Glutamatergic neuron (in vitro differentiated cells): Measurements from ENCODE around the gene KRTAP10-1. TPM values are rescaled to one million over a fixed set of nuclear protein-coding genes. Genes with fewer than 3 reads are reported as not detected.
"Not testable (repeated sequence)": the region's sequence is repeated elsewhere in the genome, so short reads cannot be mapped to it uniquely, and the experiment has no call there.

ENCODE experiments used
- DNase-seq: peaks from one replicate; pipeline ENCODE4 v3.0.0; 2022
- H3K27ac Mint-ChIP-seq: one replicate; pipeline ENCODE4 v1.8.0; 2020; ENCODE audit warnings: mild to moderate bottlenecking, mixed read lengths, inconsistent platforms; ENCODE audit not compliant: unreplicated experiment
- H3K27me3 Mint-ChIP-seq: one replicate; pipeline ENCODE4 v1.8.0; 2020; ENCODE audit warnings: mild to moderate bottlenecking, moderate library complexity, mixed read lengths, inconsistent platforms; ENCODE audit not compliant: unreplicated experiment
- H3K36me3 Mint-ChIP-seq: one replicate; pipeline ENCODE4 v1.8.0; 2020; ENCODE audit warnings: mild to moderate bottlenecking, mixed read lengths, inconsistent platforms; ENCODE audit not compliant: unreplicated experiment
- H3K4me1 Mint-ChIP-seq: one replicate; pipeline ENCODE4 v1.8.0; 2020; ENCODE audit warnings: mild to moderate bottlenecking, low read depth, mixed read lengths, inconsistent platforms; ENCODE audit not compliant: unreplicated experiment
- H3K4me3 Mint-ChIP-seq: one replicate; pipeline ENCODE4 v1.8.0; 2020; ENCODE audit warnings: mild to moderate bottlenecking, mixed read lengths, inconsistent platforms; ENCODE audit not compliant: unreplicated experiment
- H3K9me3 Mint-ChIP-seq: one replicate; pipeline ENCODE4 v1.8.0; 2020; ENCODE audit warnings: mild to moderate bottlenecking, moderate library complexity, mixed read lengths, inconsistent platforms; ENCODE audit not compliant: unreplicated experiment
- total RNA-seq: library from RNA; stranded (reverse); fragmentation: NEBNext Ultra II Directional; extraction: Animal tissue kit (Norgen Biotek cat#: 25700); gene quantifications from one replicate; pipeline ENCODE4 v1.2.1, GENCODE V29; 2021; ENCODE audit not compliant: unreplicated experiment
- TF ChIP-seq, protein P1 (sequence below): fragments of 200-600 bp; sonication (generic); IDR thresholded peaks from one replicate; pipeline ENCODE4 v1.5.0; 2021; ENCODE audit not compliant: partially characterized antibody, unreplicated experiment

The KRTAP10-1 gene
- total RNA-seq, 1 donor from 2014 or later = not detected

DNA sequence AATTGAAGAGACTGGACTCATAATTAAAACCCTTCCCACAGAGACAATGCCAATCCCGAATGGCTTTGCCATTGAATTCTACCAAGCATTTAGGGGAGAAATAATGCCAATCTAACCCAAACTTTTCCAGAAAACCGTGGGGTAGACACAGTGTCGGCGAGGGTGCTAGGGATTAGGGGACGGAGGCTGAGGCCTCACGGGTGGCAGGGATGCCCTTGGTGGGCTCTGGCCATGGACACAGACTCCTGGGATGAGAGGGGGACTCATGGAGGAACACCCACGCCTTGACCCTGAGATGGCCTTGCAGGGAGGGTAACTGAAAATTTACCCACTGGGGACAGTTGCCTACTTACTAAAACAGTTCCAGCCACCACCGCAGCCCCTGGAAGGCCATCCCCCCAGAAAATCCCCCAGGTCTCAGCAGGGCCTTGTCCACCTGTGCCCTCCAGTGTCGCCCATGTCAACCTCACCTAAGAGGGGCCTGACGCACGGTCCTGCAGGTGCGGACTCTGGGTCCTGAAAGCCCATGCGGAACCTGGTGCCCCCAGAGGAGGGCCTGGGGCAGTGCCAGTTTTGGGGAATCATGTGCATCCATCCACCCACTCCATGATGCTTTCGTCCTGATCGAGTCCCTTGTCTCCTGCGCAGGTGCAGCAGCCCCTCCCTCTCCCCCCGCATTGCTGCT, 38.5 kb upstream of the KRTAP10-1 start:
- TF ChIP-seq, protein P1, sequence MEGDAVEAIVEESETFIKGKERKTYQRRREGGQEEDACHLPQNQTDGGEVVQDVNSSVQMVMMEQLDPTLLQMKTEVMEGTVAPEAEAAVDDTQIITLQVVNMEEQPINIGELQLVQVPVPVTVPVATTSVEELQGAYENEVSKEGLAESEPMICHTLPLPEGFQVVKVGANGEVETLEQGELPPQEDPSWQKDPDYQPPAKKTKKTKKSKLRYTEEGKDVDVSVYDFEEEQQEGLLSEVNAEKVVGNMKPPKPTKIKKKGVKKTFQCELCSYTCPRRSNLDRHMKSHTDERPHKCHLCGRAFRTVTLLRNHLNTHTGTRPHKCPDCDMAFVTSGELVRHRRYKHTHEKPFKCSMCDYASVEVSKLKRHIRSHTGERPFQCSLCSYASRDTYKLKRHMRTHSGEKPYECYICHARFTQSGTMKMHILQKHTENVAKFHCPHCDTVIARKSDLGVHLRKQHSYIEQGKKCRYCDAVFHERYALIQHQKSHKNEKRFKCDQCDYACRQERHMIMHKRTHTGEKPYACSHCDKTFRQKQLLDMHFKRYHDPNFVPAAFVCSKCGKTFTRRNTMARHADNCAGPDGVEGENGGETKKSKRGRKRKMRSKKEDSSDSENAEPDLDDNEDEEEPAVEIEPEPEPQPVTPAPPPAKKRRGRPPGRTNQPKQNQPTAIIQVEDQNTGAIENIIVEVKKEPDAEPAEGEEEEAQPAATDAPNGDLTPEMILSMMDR = no peak
- H3K4me3 Mint-ChIP-seq = no peak overlapping the region
- DNase-seq = no peak
- peaks cover 22% of the 10 kb centered on the region for H3K9me3 Mint-ChIP-seq
- H3K27ac Mint-ChIP-seq = no peak overlapping the region
- H3K4me1 Mint-ChIP-seq = no peaks in the 10 kb centered on the region
- H3K27me3 Mint-ChIP-seq = peaks cover 3% of the 10 kb centered on the region
- peaks cover 42% of the 10 kb centered on the region for H3K36me3 Mint-ChIP-seq

DNA sequence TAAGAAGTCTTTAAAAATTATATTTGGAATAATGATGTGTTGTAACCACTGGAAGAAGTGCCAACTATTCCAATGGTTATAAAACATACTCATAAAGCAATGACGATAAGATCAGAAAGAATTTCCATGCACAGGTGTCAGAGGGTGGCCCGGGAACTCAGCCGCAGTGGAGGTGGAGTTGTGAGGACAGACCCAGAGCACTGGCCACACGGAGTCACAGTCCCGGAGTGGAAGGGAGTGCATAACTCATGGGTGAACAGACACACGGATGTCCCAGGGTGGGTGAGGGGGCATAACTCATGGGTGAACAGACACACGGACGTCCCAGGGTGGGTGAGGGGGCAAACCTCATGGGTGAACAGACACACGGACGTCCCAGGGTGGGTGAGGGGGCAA, 36.0 kb upstream of the KRTAP10-1 start:
- H3K9me3 Mint-ChIP-seq = peaks cover 36% of the 10 kb centered on the region
- TF ChIP-seq, protein P1 = no peak
- H3K4me3 Mint-ChIP-seq = no peak overlapping the region

DNA sequence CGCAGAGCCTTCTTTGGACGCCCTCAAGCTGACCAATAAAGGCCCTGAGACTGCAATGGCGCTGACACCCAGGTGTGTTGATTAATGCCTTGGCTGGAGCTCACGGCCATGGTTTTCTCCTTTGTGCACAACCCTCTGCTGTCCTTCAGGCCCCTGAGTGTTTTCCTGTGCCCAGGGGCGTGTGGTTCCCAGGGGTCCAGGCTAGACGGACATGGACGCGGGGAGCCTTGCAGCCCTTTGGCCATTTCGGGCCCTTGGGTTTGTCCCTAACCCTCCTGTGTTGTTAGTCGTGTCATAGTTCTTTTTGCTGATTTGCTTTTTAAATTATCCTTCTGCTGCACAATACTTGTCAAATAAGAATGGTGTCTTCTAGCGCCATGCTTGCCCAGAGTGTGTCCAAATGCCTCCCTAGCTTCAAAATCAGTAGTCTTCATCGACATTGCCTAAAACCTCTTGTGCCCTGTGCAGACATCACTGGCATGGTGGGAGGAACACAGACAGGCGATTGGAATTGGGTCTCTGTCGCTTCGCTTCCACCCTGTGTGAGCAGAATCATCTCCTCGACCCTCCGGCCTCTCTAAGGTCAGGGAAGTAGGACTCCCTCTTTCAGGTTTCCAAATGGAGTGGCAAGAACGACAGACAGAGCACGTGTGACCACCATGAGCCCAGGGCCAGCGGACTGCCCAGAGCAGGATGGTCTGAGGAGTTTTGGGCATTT, 35.5 kb upstream of the KRTAP10-1 start:
- no peak for DNase-seq
- Mint-ChIP-seq H3K36me3 (peaks cover 48% of the 10 kb centered on the region), H3K4me1 (no peaks in the 10 kb centered on the region), H3K27ac (no peak overlapping the region), H3K9me3 (peaks cover 35% of the 10 kb centered on the region), H3K27me3 (peaks cover 8% of the 10 kb centered on the region), H3K4me3 (no peak overlapping the region)
- TF ChIP-seq, protein P1 = no peak

More for the DNA sequence above, 36.0 kb upstream of the KRTAP10-1 start:
- Mint-ChIP-seq H3K4me1 (no peaks in the 10 kb centered on the region), H3K36me3 (peaks cover 53% of the 10 kb centered on the region), H3K27me3 (peaks cover 8% of the 10 kb centered on the region), H3K27ac (no peak overlapping the region)
- no peak for DNase-seq

DNA sequence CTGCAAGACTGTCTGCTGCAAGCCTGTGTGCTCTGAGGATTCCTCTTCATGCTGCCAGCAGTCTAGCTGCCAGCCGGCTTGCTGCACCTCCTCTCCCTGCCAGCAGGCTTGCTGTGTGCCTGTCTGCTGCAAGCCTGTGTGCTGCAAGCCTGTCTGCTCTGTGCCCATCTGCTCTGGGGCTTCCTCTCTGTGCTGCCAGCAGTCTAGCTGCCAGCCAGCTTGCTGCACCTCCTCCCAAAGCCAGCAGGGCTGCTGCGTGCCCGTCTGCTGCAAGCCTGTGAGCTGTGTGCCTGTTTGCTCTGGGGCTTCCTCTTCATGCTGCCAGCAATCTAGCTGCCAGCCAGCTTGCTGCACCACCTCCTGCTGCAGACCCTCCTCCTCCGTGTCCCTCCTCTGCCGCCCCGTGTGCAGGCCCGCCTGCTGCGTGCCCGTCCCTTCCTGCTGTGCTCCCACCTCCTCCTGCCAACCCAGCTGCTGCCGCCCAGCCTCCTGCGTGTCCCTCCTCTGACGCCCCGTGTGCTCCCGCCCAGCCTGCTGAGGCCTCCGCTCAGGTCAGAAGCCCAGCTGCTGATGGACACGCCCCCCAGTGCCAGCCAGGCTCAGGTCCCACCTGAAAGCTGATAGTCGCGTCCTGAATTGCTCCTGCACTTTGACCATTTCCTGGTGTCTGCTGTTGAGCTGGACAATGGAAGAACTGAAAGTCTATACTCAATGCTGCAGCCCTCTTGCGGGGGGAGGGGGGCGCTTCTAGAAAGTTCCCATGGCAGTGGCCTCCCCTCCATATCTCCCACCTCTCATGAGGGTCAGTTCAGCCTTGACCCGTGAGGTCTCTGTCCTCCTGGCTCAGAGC, 34.7 kb upstream of the KRTAP10-1 start:
- DNase-seq = no peak
- Mint-ChIP-seq H3K36me3 (peaks cover 47% of the 10 kb centered on the region), H3K27ac (no peak overlapping the region), H3K27me3 (peaks cover 8% of the 10 kb centered on the region), H3K4me1 (no peaks in the 10 kb centered on the region), H3K4me3 (no peak overlapping the region), H3K9me3 (peaks cover 36% of the 10 kb centered on the region)
- TF ChIP-seq, protein P1 = peak; percentile 11

DNA sequence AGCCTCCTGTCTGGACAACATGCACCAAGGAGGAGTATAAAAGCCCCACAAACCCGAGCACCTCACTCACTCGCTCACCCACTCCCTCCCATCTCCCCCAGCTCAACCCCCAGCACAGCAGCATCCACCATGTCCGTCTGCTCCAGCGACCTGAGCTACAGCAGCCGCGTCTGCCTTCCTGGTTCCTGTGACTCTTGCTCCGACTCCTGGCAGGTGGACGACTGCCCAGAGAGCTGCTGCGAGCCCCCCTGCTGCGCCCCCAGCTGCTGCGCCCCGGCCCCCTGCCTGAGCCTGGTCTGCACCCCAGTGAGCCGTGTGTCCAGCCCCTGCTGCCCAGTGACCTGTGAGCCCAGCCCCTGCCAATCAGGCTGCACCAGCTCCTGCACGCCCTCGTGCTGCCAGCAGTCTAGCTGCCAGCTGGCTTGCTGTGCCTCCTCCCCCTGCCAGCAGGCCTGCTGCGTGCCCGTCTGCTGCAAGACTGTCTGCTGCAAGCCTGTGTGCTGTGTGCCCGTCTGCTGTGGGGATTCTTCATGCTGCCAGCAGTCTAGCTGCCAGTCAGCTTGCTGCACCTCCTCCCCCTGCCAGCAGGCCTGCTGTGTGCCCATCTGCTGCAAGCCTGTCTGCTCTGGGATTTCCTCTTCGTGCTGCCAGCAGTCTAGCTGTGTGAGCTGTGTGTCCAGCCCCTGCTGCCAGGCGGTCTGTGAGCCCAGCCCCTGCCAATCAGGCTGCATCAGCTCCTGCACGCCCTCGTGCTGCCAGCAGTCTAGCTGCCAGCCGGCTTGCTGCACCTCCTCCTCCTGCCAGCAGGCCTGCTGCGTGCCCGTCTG, 33.8 kb upstream of the KRTAP10-1 start, which contains the start of gene KRTAP10-4:
KRTAP10-4 (plus strand) TSS at position 100 of the 827 bp plus-strand sequence; CDS start at position 130, 30 bp downstream.
- H3K4me3 Mint-ChIP-seq, DNase-seq: not testable (repeated sequence)

More for the DNA sequence above, 33.8 kb upstream of the KRTAP10-1 start, which contains the start of gene KRTAP10-4:
- Mint-ChIP-seq H3K9me3 (peaks cover 36% of the 10 kb centered on the region), H3K36me3 (peaks cover 47% of the 10 kb centered on the region)
- H3K27ac Mint-ChIP-seq, H3K4me1 Mint-ChIP-seq, H3K27me3 Mint-ChIP-seq: not testable (repeated sequence)
